Choroid plexus epithelial cell (primary cell): ENCODE data around the gene UBASH3B.
A peak's percentile ranks its signal among the peaks of the same experiment; 100 is the strongest.

Source experiments
- DNase-seq: peaks from one replicate; pipeline ENCODE4 v3.0.0-alpha.2; 2010; ENCODE audit warnings: low read depth
- H3K4me3 ChIP-seq: 2 replicates; pipeline ENCODE4 v1.5.1; 2011; ENCODE audit warnings: low read depth, mild to moderate bottlenecking, control low read depth, low read length, moderate library complexity
- TF ChIP-seq, protein P1 (sequence below): conservative IDR thresholded peaks from 2 replicates; pipeline ENCODE4 v1.5.1; 2011; ENCODE audit warnings: low read depth, mild to moderate bottlenecking, control low read depth, inconsistent platforms, low read length, moderate library complexity

Gene UBASH3B

DNA sequence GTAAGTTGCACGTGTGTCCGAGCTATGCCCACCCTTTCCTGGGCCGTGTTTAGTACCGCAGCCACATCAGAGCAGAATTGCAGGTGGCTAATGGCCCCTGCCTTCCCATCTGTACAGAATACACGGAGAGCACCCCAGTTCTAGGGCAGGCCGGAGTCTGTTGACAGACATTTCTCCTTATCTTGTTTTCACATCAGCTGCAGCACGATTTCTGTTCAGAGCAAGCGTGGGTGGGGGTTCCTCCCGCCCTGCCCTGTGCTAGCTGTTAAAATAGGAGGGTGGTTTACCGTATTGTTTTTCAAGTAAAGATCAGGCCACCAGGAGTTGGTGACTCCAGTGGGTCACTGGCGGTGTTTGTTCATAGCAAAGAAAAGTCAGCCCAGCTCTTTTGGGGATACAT, 41.1 kb downstream of the UBASH3B start:
- TF ChIP-seq, protein P1, sequence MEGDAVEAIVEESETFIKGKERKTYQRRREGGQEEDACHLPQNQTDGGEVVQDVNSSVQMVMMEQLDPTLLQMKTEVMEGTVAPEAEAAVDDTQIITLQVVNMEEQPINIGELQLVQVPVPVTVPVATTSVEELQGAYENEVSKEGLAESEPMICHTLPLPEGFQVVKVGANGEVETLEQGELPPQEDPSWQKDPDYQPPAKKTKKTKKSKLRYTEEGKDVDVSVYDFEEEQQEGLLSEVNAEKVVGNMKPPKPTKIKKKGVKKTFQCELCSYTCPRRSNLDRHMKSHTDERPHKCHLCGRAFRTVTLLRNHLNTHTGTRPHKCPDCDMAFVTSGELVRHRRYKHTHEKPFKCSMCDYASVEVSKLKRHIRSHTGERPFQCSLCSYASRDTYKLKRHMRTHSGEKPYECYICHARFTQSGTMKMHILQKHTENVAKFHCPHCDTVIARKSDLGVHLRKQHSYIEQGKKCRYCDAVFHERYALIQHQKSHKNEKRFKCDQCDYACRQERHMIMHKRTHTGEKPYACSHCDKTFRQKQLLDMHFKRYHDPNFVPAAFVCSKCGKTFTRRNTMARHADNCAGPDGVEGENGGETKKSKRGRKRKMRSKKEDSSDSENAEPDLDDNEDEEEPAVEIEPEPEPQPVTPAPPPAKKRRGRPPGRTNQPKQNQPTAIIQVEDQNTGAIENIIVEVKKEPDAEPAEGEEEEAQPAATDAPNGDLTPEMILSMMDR: no peak
- H3K4me3 ChIP-seq: no peak overlapping the region
- no peak for DNase-seq

DNA sequence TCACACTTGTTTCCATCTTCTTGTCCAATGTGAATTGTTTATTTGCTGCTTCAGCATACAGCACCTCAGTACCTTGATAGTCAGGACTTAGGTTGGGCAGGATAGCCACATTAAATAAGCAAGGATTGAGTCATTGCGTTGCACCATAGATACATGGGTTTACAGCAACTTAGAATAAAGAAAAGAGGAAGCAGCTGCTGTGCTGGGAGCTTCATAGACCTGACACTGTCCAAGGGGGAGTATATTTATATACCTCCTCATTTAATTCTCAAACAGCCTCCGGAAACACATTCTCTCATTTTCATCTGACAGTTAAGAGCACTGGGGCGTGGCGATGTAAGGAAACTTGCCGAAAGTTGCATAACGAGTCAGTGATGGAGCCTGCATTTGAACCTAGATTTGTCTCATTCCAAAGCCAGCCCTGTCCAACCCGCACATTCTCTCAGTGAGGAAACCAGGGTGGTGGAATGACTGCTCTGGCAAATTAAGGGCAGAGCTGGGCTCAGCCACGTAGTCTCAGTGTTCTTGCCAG, 42.2 kb downstream of the UBASH3B start:
- H3K4me3 ChIP-seq: no peak overlapping the region
- TF ChIP-seq, protein P1: no peak
- DNase-seq: peak; percentile 83

DNA sequence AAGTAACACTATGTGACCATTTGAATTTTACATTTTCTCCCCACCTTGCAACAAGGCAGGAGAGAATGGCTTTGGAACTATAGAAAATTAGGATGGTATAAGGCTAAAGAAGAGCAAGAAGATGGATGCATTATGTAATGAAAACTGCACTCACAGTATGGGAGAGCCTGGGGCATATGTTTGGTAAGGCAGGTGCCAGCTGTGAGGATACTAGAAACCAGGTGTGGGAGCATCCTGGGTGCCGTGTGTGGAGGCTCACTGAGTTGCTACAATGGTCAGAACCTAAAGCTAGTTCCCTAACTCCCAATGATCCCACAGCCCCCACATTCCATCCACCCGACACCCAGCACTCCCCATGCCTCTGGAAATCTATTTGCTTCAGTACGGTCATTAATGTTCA, 42.9 kb downstream of the UBASH3B start:
- no peak for DNase-seq
- TF ChIP-seq, protein P1: no peak
- no peak overlapping the region for H3K4me3 ChIP-seq

DNA sequence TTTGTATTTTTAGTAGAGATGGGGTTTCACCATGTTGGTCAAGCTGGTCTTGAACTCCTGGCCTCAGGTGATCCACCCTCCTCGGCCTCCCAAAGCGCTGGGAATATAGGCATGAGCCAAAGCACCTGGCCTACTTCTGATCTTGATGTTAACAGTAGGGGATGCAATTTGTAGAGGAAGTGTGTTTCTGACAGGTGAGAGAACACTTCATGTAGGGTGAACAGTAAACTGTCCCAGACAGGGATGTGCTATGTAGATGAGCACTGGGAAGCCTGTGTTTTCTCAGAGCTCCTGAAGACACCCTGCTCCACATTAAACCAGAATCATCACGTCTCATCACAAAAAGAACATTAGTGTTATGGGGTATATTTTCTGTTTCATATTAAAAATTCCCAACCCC, 45.1 kb downstream of the UBASH3B start:
- no peak overlapping the region for H3K4me3 ChIP-seq
- DNase-seq: no peak
- TF ChIP-seq, protein P1: no peak

DNA sequence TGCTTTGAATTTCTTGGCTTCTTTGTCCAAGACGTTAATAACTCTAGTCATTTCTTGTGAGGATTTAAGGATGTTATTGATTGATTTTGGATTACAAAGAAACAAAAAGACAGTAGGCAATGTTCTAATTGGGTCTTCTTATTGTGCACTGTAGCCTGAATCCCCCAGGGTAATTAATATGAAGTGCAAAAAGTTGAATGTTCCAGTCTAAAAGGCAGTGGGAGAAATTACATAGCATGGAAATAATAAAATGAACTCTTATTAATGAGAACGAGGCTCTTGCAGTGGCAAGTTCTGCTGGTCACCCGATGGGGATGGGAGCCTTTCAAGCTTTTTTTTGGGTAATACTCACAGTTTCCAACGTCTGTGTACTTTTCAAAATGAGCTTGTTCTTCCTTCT, 45.6 kb downstream of the UBASH3B start:
- no peak for DNase-seq
- H3K4me3 ChIP-seq: no peak overlapping the region
- TF ChIP-seq, protein P1: no peak

DNA sequence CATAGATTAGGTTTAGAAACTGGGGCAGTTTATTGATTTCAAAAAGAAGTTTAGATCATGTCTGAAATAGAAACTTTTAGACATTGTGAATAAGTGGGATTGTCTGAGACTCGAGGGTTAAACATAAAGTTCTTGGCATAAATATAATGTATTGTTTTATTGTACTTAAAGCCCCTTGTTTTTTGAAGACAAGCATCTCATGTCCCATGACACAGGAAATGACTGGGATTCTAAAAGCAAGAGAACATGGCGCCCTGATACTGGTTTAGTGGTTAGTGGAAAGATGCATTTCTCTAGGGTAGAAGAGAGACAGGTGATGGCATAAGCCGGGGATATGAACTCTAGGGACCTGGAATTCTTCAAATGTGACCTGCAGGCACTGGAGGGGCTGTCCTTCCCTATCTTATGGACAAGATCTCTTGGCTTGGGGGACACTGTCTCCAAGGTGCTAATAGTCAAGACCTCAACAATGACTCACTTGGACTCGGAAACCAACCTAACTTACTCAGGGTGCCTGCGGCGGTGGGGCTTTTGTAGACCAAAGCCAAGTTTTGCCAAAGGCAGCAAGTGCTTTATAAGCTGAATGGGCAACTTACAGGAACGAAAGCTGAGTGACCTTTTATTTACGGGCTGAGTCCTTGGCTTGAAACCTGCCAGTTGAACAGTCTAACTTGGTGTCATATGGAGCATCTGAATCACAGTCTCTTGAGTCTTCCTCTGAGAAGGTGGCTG, 48.2 kb downstream of the UBASH3B start:
- TF ChIP-seq, protein P1: no peak
- H3K4me3 ChIP-seq: no peak overlapping the region
- no peak for DNase-seq

DNA sequence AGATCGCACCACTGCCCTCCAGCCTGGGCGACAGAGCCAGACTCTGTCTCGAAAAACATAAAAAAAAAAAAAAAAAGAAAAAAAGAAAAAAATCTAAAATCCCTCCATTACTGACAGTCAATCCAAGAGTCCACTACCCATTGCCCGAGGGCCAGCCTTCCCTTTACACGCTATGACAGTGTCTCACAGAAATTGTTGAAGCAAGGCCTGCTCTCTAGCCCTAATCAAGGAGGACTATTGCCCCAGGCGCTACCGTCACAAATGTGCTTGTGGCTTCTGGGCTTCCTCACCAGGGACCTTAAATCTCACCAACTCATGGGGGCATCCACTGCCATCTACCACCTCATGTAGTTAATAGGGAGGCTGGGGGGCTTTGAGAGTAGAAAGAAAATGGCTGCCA, 49.9 kb downstream of the UBASH3B start:
- no peak overlapping the region for H3K4me3 ChIP-seq
- DNase-seq: no peak
- TF ChIP-seq, protein P1: no peak
